ENCODE data around the gene COLQ. TPM values are rescaled to one million over a fixed set of nuclear protein-coding genes. Genes with fewer than 3 reads are reported as not detected.
A peak's percentile ranks its signal among the peaks of the same experiment; 100 is the strongest.

COLQ gene
- total RNA-seq, 1 donor from 2014 or later: 1.5 TPM

- Histone ChIP-seq H3K4me2 (no peak overlapping the region), H3F3A (ENCODE audit: low read depth) (no peaks in the 10 kb centered on the region), H3K79me2 (ENCODE audit: low read depth) (no peaks in the 10 kb centered on the region), H3K27ac (no peak overlapping the region), H3K9ac (no peak overlapping the region), H2AFZ (replicated peaks) (no peak overlapping the region), H3K4me1 (peaks cover 9% of the 10 kb centered on the region), H4K20me1 (ENCODE audit: low read depth) (no peaks in the 10 kb centered on the region), H3K4me3 (no peak overlapping the region), H3K36me3 (no peaks in the 10 kb centered on the region), H3K27me3 (no peaks in the 10 kb centered on the region), H3K9me3 (ENCODE audit: low read depth) (no peaks in the 10 kb centered on the region)
- TF ChIP-seq EZH2 (IDR thresholded peaks at IDR 0.05) (no peak), EZH2phosphoT487 (IDR thresholded peaks at IDR 0.05) (no peak), CTCF (IDR thresholded peaks at IDR 0.05) (no peak)
- Mint-ChIP-seq H3K27ac (no peak overlapping the region), H3K4me1 (peaks cover 35% of the 10 kb centered on the region), H3K27me3 (ENCODE audit: insufficient read depth, low read depth) (no peaks in the 10 kb centered on the region), H3K36me3 (no peaks in the 10 kb centered on the region), H3K4me3 (no peak overlapping the region), H3K9me3 (no peaks in the 10 kb centered on the region)
- peak; percentile 10 for DNase-seq (ENCODE audit: low spot score)
Measured at GRCh38 chr3:15496341-15496664, 25.2 kb downstream of the COLQ start.

- H3K36me3 Mint-ChIP-seq: no peaks in the 10 kb centered on the region
- no peaks in the 10 kb centered on the region for H3K27me3 Mint-ChIP-seq (ENCODE audit: insufficient read depth, low read depth)
- H3K4me3 Mint-ChIP-seq: no peak overlapping the region
Measured at GRCh38 chr3:15495461-15496340, 25.8 kb downstream of the COLQ start.

GRCh38 chr3:15493436-15493835 is 28.1 kb downstream of the COLQ start:
- Histone ChIP-seq H3K79me2 (ENCODE audit: low read depth) (no peaks in the 10 kb centered on the region), H3K4me2 (no peak overlapping the region), H3K27me3 (no peaks in the 10 kb centered on the region), H2AFZ (replicated peaks) (no peak overlapping the region), H3K36me3 (no peaks in the 10 kb centered on the region), H4K20me1 (ENCODE audit: low read depth) (no peaks in the 10 kb centered on the region), H3K9ac (no peak overlapping the region), H3K4me1 (peaks cover 9% of the 10 kb centered on the region), H3F3A (ENCODE audit: low read depth) (no peaks in the 10 kb centered on the region), H3K27ac (no peak overlapping the region), H3K4me3 (no peak overlapping the region), H3K9me3 (ENCODE audit: low read depth) (no peaks in the 10 kb centered on the region)
- H3K27me3 Mint-ChIP-seq (ENCODE audit: insufficient read depth, low read depth): no peaks in the 10 kb centered on the region
- no peak overlapping the region for H3K27ac Mint-ChIP-seq
- TF ChIP-seq EZH2phosphoT487 (IDR thresholded peaks at IDR 0.05) (no peak), CTCF (IDR thresholded peaks at IDR 0.05) (no peak), EZH2 (IDR thresholded peaks at IDR 0.05) (no peak)
- H3K4me3 Mint-ChIP-seq: no peak overlapping the region
- H3K4me1 Mint-ChIP-seq: peaks cover 29% of the 10 kb centered on the region
- H3K9me3 Mint-ChIP-seq: no peaks in the 10 kb centered on the region
- DNase-seq (ENCODE audit: low spot score): no peak
- H3K36me3 Mint-ChIP-seq: no peaks in the 10 kb centered on the region

More at GRCh38 chr3:15495461-15496340, 25.8 kb downstream of the COLQ start:
- TF ChIP-seq CTCF (IDR thresholded peaks at IDR 0.05) (no peak), EZH2 (IDR thresholded peaks at IDR 0.05) (no peak), EZH2phosphoT487 (IDR thresholded peaks at IDR 0.05) (no peak)
- Histone ChIP-seq H3K4me3 (no peak overlapping the region), H2AFZ (replicated peaks) (no peak overlapping the region), H3K27me3 (no peaks in the 10 kb centered on the region), H3K27ac (no peak overlapping the region), H3K36me3 (no peaks in the 10 kb centered on the region), H3F3A (ENCODE audit: low read depth) (no peaks in the 10 kb centered on the region), H3K4me1 (peaks cover 9% of the 10 kb centered on the region), H3K9ac (no peak overlapping the region), H4K20me1 (ENCODE audit: low read depth) (no peaks in the 10 kb centered on the region), H3K9me3 (ENCODE audit: low read depth) (no peaks in the 10 kb centered on the region), H3K79me2 (ENCODE audit: low read depth) (no peaks in the 10 kb centered on the region), H3K4me2 (no peak overlapping the region)
- no peak for DNase-seq (ENCODE audit: low spot score)
- no peaks in the 10 kb centered on the region for H3K9me3 Mint-ChIP-seq
- H3K4me1 Mint-ChIP-seq: peaks cover 35% of the 10 kb centered on the region
- no peak overlapping the region for H3K27ac Mint-ChIP-seq

Measured in neural progenitor cell (in vitro differentiated cells).